HepG2 (cell line): ENCODE data around the gene XPO5. TPM values are rescaled to one million over a fixed set of nuclear protein-coding genes. Genes with fewer than 3 reads are reported as not detected.

Source experiments
- ERF ChIP-seq: IDR thresholded peaks from 2 replicates; pipeline ENCODE4 v1.6.1; 2018; ENCODE audit warnings: missing biosample characterization, missing genetic modification reagents
- GABPB1 ChIP-seq: IDR thresholded peaks from 2 replicates; pipeline ENCODE4 v1.6.1; 2016; ENCODE audit warnings: mild to moderate bottlenecking, missing genetic modification reagents, moderate library complexity, missing compliant biosample characterization
- HOMEZ ChIP-seq: IDR thresholded peaks from 2 replicates; pipeline ENCODE4 v1.6.1; 2016; ENCODE audit warnings: low read depth
- MTERF4 ChIP-seq: sonication (generic); formaldehyde crosslinking; IDR thresholded peaks from 2 replicates; pipeline ENCODE4 v1.8.0; 2023; ENCODE audit warnings: mild to moderate bottlenecking, missing genetic modification reagents
- NR2F2 ChIP-seq: IDR thresholded peaks from 2 replicates; pipeline ENCODE4 v1.6.1; 2012; ENCODE audit warnings: low read depth, inconsistent platforms, borderline replicate concordance
- RBFOX2 ChIP-seq: fragments of 200-400 bp; formaldehyde crosslinking; IDR thresholded peaks from 2 replicates; pipeline ENCODE4 v1.6.1; 2017; ENCODE audit warnings: low read depth, mild to moderate bottlenecking, low read length
- TARDBP ChIP-seq: sonication (generic); formaldehyde crosslinking; IDR thresholded peaks from 2 replicates; pipeline ENCODE4 v1.8.0; 2022; ENCODE audit warnings: mild to moderate bottlenecking, missing genetic modification reagents
- TFAP4 ChIP-seq: sonication (generic); IDR thresholded peaks from 2 replicates; pipeline ENCODE4 v1.6.1; 2016; ENCODE audit warnings: low read depth, borderline replicate concordance
- ZBTB7A ChIP-seq: sonication (generic); formaldehyde crosslinking; IDR thresholded peaks from 2 replicates; pipeline ENCODE4 v1.8.0; 2022; ENCODE audit warnings: mild to moderate bottlenecking, missing genetic modification reagents
- ZFYVE20 ChIP-seq: sonication (generic); formaldehyde crosslinking; IDR thresholded peaks from 2 replicates; pipeline ENCODE4 v1.8.0; 2023; ENCODE audit warnings: low read depth, mild to moderate bottlenecking, moderate library complexity, missing genetic modification reagents, borderline replicate concordance
- ZNF235 ChIP-seq: sonication (generic); formaldehyde crosslinking; IDR thresholded peaks from 2 replicates; pipeline ENCODE4 v1.8.1; 2023; ENCODE audit warnings: mild to moderate bottlenecking, missing genetic modification reagents, borderline replicate concordance
- ZNF850 ChIP-seq: sonication (generic); formaldehyde crosslinking; conservative IDR thresholded peaks from 2 replicates; pipeline ENCODE4 v1.9.0; 2021; ENCODE audit warnings: mild to moderate bottlenecking, missing genetic modification reagents
- polyA plus RNA-seq, 8 experiments: library from polyadenylated mRNA; depleted of rRNA in 3 of 8; stranded (reverse) in 7 of 8; unstranded in 1 of 8; fragments of >200 nt; fragmentation: Illumina TruSeq in 4 of 8; extraction: Trizol in 4 of 8; gene quantifications; 2 replicates each; pipeline versions ENCODE4 v1.2.1 to v1.2.3, GENCODE V29; 2011 to 2016; ENCODE audit warnings: low read depth in 4 of 8, missing spikeins in 1 of 8, mixed read lengths in 1 of 8; ENCODE audit not compliant: insufficient read depth in 1 of 8
- total RNA-seq, 5 experiments: library from RNA; depleted of rRNA; stranded (reverse); fragments of >200 nt; fragmentation: Illumina TruSeq; extraction: Trizol; gene quantifications; 2 replicates each; pipeline ENCODE4 v1.2.3, GENCODE V29; 2016; ENCODE audit warnings: low read depth in 1 of 5
- TF ChIP-seq, protein P1 (sequence below): sonication (generic); formaldehyde crosslinking; IDR thresholded peaks from 2 replicates; pipeline ENCODE4 v1.5.0; 2020; ENCODE audit warnings: missing genetic modification reagents
- TF ChIP-seq, protein P2 (sequence below): sonication (generic); formaldehyde crosslinking; IDR thresholded peaks from one replicate; pipeline ENCODE4 v1.5.1; 2020; ENCODE audit warnings: mild to moderate bottlenecking, missing genetic modification reagents; ENCODE audit errors: not compliant biosample characterization

The XPO5 gene
- total and polyA plus RNA-seq, 2 of the 13 experiments (the other 11 are each of a cell fraction or from before 2014, with no cell fraction given), result 52.2 to 68.0 TPM

DNA sequence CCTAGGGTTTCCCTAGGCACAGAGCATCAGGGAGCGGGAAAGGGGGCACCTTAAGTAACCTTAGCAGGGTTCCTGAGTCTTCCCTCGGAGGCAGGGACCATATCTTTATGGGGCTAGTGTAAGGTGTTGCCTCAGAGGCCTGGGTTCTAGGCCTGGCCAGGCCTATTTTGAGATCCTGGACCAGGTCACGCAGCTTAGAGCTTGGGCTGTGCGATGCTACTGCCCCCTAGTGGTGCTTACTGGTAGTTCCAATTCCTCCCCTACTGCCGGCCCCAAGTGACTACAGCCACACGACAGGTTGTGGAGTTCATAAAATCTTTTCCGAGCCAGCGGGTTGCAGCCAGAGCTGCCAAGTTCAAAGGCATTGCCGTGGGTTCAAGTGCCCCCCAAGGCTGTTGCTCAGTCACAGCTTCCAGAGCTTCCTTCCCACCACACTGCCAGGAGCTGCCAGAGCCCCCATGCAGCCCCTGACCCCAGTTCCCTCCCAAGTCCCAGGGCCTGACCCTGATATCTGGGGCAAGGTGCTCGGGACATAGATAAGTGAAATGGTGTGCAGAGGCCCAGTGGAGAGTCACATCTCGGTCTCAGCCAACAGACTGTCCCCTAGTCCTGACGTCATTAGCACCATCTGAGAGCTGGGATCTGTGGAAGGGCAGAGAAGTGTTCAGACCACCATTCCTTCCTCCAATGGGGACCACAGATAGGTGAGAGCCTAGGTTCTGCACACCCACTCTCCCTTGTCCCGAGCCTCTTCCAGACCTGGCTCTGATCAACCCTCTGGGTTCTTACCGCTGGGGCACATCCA, 69.0 kb downstream of the XPO5 start (continued):
- TF ChIP-seq HOMEZ (CRISPR knock-in tag), result 0 out of 2 replicates have a peak, but pooled peaks have one; percentile 50
- TF ChIP-seq, protein P1, sequence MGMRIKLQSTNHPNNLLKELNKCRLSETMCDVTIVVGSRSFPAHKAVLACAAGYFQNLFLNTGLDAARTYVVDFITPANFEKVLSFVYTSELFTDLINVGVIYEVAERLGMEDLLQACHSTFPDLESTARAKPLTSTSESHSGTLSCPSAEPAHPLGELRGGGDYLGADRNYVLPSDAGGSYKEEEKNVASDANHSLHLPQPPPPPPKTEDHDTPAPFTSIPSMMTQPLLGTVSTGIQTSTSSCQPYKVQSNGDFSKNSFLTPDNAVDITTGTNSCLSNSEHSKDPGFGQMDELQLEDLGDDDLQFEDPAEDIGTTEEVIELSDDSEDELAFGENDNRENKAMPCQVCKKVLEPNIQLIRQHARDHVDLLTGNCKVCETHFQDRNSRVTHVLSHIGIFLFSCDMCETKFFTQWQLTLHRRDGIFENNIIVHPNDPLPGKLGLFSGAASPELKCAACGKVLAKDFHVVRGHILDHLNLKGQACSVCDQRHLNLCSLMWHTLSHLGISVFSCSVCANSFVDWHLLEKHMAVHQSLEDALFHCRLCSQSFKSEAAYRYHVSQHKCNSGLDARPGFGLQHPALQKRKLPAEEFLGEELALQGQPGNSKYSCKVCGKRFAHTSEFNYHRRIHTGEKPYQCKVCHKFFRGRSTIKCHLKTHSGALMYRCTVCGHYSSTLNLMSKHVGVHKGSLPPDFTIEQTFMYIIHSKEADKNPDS (CRISPR knock-in tag), result no peak
- no peak for TF ChIP-seq ZFYVE20 (CRISPR knock-in tag)
- TF ChIP-seq TFAP4, result no peak
- TF ChIP-seq, protein P2, sequence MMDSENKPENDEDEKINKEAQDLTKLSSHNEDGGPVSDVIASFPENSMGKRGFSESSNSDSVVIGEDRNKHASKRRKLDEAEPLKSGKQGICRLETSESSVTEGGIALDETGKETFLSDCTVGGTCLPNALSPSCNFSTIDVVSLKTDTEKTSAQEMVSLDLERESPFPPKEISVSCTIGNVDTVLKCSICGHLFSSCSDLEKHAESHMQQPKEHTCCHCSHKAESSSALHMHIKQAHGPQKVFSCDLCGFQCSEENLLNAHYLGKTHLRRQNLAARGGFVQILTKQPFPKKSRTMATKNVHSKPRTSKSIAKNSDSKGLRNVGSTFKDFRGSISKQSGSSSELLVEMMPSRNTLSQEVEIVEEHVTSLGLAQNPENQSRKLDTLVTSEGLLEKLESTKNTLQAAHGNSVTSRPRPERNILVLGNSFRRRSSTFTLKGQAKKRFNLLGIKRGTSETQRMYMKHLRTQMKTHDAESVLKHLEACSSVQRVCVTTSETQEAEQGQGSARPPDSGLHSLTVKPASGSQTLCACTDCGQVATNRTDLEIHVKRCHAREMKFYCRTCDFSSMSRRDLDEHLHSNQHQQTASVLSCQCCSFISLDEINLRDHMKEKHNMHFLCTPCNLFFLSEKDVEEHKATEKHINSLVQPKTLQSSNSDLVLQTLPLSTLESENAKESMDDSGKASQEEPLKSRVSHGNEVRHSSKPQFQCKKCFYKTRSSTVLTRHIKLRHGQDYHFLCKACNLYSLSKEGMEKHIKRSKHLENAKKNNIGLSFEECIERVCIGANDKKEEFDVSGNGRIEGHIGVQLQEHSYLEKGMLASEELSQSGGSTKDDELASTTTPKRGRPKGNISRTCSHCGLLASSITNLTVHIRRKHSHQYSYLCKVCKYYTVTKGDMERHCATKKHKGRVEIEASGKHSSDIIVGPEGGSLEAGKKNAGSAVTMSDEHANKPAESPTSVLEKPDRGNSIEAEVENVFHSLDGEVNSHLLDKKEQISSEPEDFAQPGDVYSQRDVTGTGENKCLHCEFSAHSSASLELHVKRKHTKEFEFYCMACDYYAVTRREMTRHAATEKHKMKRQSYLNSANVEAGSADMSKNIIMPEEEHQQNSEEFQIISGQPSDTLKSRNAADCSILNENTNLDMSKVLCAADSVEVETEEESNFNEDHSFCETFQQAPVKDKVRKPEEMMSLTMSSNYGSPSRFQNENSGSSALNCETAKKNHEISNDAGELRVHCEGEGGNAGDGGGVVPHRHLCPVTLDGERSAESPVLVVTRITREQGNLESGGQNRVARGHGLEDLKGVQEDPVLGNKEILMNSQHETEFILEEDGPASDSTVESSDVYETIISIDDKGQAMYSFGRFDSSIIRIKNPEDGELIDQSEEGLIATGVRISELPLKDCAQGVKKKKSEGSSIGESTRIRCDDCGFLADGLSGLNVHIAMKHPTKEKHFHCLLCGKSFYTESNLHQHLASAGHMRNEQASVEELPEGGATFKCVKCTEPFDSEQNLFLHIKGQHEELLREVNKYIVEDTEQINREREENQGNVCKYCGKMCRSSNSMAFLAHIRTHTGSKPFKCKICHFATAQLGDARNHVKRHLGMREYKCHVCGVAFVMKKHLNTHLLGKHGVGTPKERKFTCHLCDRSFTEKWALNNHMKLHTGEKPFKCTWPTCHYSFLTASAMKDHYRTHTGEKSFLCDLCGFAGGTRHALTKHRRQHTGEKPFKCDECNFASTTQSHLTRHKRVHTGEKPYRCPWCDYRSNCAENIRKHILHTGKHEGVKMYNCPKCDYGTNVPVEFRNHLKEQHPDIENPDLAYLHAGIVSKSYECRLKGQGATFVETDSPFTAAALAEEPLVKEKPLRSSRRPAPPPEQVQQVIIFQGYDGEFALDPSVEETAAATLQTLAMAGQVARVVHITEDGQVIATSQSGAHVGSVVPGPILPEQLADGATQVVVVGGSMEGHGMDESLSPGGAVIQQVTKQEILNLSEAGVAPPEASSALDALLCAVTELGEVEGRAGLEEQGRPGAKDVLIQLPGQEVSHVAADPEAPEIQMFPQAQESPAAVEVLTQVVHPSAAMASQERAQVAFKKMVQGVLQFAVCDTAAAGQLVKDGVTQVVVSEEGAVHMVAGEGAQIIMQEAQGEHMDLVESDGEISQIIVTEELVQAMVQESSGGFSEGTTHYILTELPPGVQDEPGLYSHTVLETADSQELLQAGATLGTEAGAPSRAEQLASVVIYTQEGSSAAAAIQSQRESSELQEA (CRISPR knock-in tag), result no peak
- TF ChIP-seq ZNF850 (CRISPR knock-in tag), result no peak
- peak; percentile 42; the same call in 1 of the 2 replicates for TF ChIP-seq ERF (CRISPR knock-in tag)
- no peak for TF ChIP-seq ZBTB7A (CRISPR knock-in tag)
- TF ChIP-seq RBFOX2, result no peak
- TF ChIP-seq MTERF4, result no peak
- TF ChIP-seq GABPB1, result no peak; the same call in 1 of the 2 replicates
- no peak for TF ChIP-seq NR2F2
- TF ChIP-seq ZNF235 (CRISPR knock-in tag), result peak; percentile 83; the same call in 1 of the 2 replicates
- TF ChIP-seq TARDBP (CRISPR knock-in tag), result no peak
